H9 (cell line): Measurements from ENCODE around the gene GGCX. TPM values are rescaled to one million over a fixed set of nuclear protein-coding genes. Genes with fewer than 3 reads are reported as not detected.
"Not testable (repeated sequence)": the region's sequence is repeated elsewhere in the genome, so short reads cannot be mapped to it uniquely, and the experiment has no call there.

Experiments used
- DNase-seq: peaks from one replicate; pipeline ENCODE4 v3.0.0-alpha.2; 2017
- H2AFZ ChIP-seq: one replicate; pipeline ENCODE4 v1.6.1; 2013; ENCODE audit warnings: mild to moderate bottlenecking, low read length, control low read depth, moderate library complexity
- H2AK5ac ChIP-seq: 2 replicates; pipeline ENCODE4 v1.6.1; 2013; ENCODE audit warnings: low read length, control low read depth, mixed read lengths; ENCODE audit not compliant: insufficient read length
- H2BK120ac ChIP-seq: one replicate; pipeline ENCODE4 v1.6.1; 2013; ENCODE audit warnings: low read depth, mild to moderate bottlenecking, low read length, control low read depth, inconsistent platforms; ENCODE audit not compliant: poor library complexity, severe bottlenecking
- H2BK12ac ChIP-seq: 2 replicates; pipeline ENCODE4 v1.6.1; 2013; ENCODE audit warnings: low read length, control low read depth, mixed read lengths, low read depth; ENCODE audit not compliant: insufficient read length
- H2BK15ac ChIP-seq: 2 replicates; pipeline ENCODE4 v1.6.1; 2013; ENCODE audit warnings: low read depth, low read length, control low read depth
- H2BK20ac ChIP-seq: one replicate; pipeline ENCODE4 v1.6.1; 2013; ENCODE audit warnings: low read depth, mild to moderate bottlenecking, low read length, control low read depth, inconsistent platforms; ENCODE audit not compliant: poor library complexity, severe bottlenecking
- H2BK5ac ChIP-seq: 2 replicates; pipeline ENCODE4 v1.6.1; 2013; ENCODE audit warnings: low read length, control low read depth, mixed read lengths; ENCODE audit not compliant: insufficient read length
- H3K14ac ChIP-seq: 2 replicates; pipeline ENCODE4 v1.6.1; 2013; ENCODE audit warnings: low read length, control low read depth; ENCODE audit not compliant: insufficient read depth
- H3K18ac ChIP-seq: 2 replicates; pipeline ENCODE4 v1.6.1; 2013; ENCODE audit warnings: low read depth, mild to moderate bottlenecking, mixed read lengths, low read length, control low read depth; ENCODE audit not compliant: insufficient read length
- H3K23ac ChIP-seq: 2 replicates; pipeline ENCODE4 v1.6.1; 2013; ENCODE audit warnings: low read length, control low read depth, mixed read lengths, low read depth; ENCODE audit not compliant: insufficient read length
- H3K23me2 ChIP-seq: 2 replicates; pipeline ENCODE4 v1.6.1; 2013; ENCODE audit warnings: low read depth, mild to moderate bottlenecking, mixed read lengths, low read length, control low read depth; ENCODE audit not compliant: insufficient read length, poor library complexity, severe bottlenecking
- H3K27ac ChIP-seq: 2 replicates; pipeline ENCODE4 v1.5.1; 2013; ENCODE audit warnings: low read length, control low read depth, mixed read lengths, low read depth; ENCODE audit not compliant: insufficient read length
- H3K27me3 ChIP-seq: 2 replicates; pipeline ENCODE4 v1.6.1; 2013; ENCODE audit warnings: low read length, control low read depth, inconsistent platforms; ENCODE audit not compliant: insufficient read depth
- H3K4ac ChIP-seq: 2 replicates; pipeline ENCODE4 v1.6.1; 2013; ENCODE audit warnings: low read depth, mild to moderate bottlenecking, control low read depth, inconsistent platforms, low read length, moderate library complexity
- H3K4me1 ChIP-seq: 2 replicates; pipeline ENCODE4 v1.6.1; 2013; ENCODE audit warnings: low read length, control low read depth, inconsistent platforms; ENCODE audit not compliant: insufficient read depth
- H3K4me2 ChIP-seq: 2 replicates; pipeline ENCODE4 v1.6.1; 2013; ENCODE audit warnings: low read length, control low read depth, mixed read lengths; ENCODE audit not compliant: insufficient read length, insufficient read depth
- H3K56ac ChIP-seq: 2 replicates; pipeline ENCODE4 v1.6.1; 2013; ENCODE audit warnings: low read depth, mild to moderate bottlenecking, mixed read lengths, low read length, control low read depth; ENCODE audit not compliant: insufficient read length
- H3K79me1 ChIP-seq: 2 replicates; pipeline ENCODE4 v1.6.1; 2013; ENCODE audit warnings: low read depth, mild to moderate bottlenecking, moderate library complexity, low read length, control low read depth, inconsistent platforms; ENCODE audit not compliant: insufficient read depth, poor library complexity, severe bottlenecking
- H3K79me2 ChIP-seq: 2 replicates; pipeline ENCODE4 v1.6.1; 2013; ENCODE audit warnings: low read length, control low read depth, inconsistent platforms; ENCODE audit not compliant: insufficient read depth
- H3K9ac ChIP-seq: 2 replicates; pipeline ENCODE4 v1.6.1; 2013; ENCODE audit warnings: low read length, control low read depth, mixed read lengths; ENCODE audit not compliant: insufficient read length; ENCODE audit errors: extremely low read depth
- H3K9me3 ChIP-seq: one replicate; pipeline ENCODE4 v1.6.1; 2013; ENCODE audit warnings: low read depth, low read length, inconsistent platforms; ENCODE audit not compliant: control insufficient read depth
- H3T11ph ChIP-seq: one replicate; pipeline ENCODE4 v1.6.1; 2013; ENCODE audit warnings: mild to moderate bottlenecking, low read length, control low read depth, inconsistent platforms
- H4K20me1 ChIP-seq: one replicate; pipeline ENCODE4 v1.6.1; 2013; ENCODE audit not compliant: control insufficient read depth, insufficient read length, insufficient read depth
- H4K5ac ChIP-seq: 2 replicates; pipeline ENCODE4 v1.6.1; 2013; ENCODE audit warnings: low read depth, mild to moderate bottlenecking, mixed read lengths, low read length, control low read depth; ENCODE audit not compliant: insufficient read length
- H4K8ac ChIP-seq: replicated peaks from 2 replicates; pipeline ENCODE4 v1.6.1; 2013; ENCODE audit warnings: low read length, control low read depth, mixed read lengths, low read depth; ENCODE audit not compliant: insufficient read length
- H4K91ac ChIP-seq: 2 replicates; pipeline ENCODE4 v1.6.1; 2013; ENCODE audit warnings: low read depth, mild to moderate bottlenecking, moderate library complexity, mixed read lengths, low read length, control low read depth; ENCODE audit not compliant: insufficient read length
- H3K27ac Mint-ChIP-seq, 3 experiments: 2 replicates in 2 of 3; 3 replicates in 1 of 3; pipeline ENCODE4 v1.8.0; 2020 to 2021; ENCODE audit warnings: mixed read lengths in 3 of 3, mild to moderate bottlenecking in 1 of 3, moderate library complexity in 1 of 3
- H3K27me3 Mint-ChIP-seq: 2 replicates; pipeline ENCODE4 v1.8.0; 2021; ENCODE audit warnings: low read depth, mild to moderate bottlenecking, moderate library complexity, mixed read lengths
- H3K36me3 Mint-ChIP-seq, 3 experiments: 2 replicates in 2 of 3; 3 replicates in 1 of 3; pipeline ENCODE4 v1.8.0; 2020 to 2021; ENCODE audit warnings: low read depth in 3 of 3, mixed read lengths in 3 of 3; ENCODE audit not compliant: insufficient read depth in 1 of 3
- H3K4me1 Mint-ChIP-seq, 2 experiments: 2 replicates each; pipeline ENCODE4 v1.8.0; 2020; ENCODE audit warnings: mixed read lengths in 2 of 2
- H3K4me3 Mint-ChIP-seq, 2 experiments: 2 replicates in 1 of 2; 3 replicates in 1 of 2; pipeline ENCODE4 v1.8.0; 2020 to 2021; ENCODE audit warnings: mild to moderate bottlenecking in 2 of 2, mixed read lengths in 2 of 2, moderate library complexity in 1 of 2
- H3K9me3 Mint-ChIP-seq, 2 experiments: 2 replicates in 1 of 2; 3 replicates in 1 of 2; pipeline ENCODE4 v1.8.0; 2020; ENCODE audit warnings: mild to moderate bottlenecking in 2 of 2, mixed read lengths in 2 of 2, moderate library complexity in 1 of 2
- CTCF ChIP-seq: fragments of 200-600 bp; sonication (generic); conservative IDR thresholded peaks from 3 replicates; pipeline ENCODE4 v1.8.0; 2021; ENCODE audit warnings: antibody characterized with exemption, mild to moderate bottlenecking
- WGBS: extraction: QIAGEN DNeasy Blood & Tissue Kit; methylation state at CpG from one replicate; pipeline ENCODE4 v1.1.7; 2013; ENCODE audit warnings: missing lambda C conversion rate, low lambda C conversion rate, mixed read lengths; ENCODE audit not compliant: insufficient read length; ENCODE audit errors: extremely low coverage; 5-methylcytosine and 5-hydroxymethylcytosine counted together
- total RNA-seq: library from RNA; stranded (reverse); gene quantifications from 2 replicates; pipeline ENCODE4 v1.2.1, GENCODE V29; 2021

GGCX gene
- total RNA-seq, 1 experiment from 2014 or later: 32.9 TPM

GRCh38 chr2:85593023-85593422 lies 31.7 kb upstream of the GGCX start:
- Histone ChIP-seq H2BK15ac (no peak overlapping the region), H4K8ac (no peak overlapping the region), H3K18ac (no peak overlapping the region), H2BK5ac (no peak overlapping the region), H3K4me1 (no peaks in the 10 kb centered on the region), H3K56ac (no peak overlapping the region), H3K4ac (no peak overlapping the region), H4K5ac (no peak overlapping the region), H3K27me3 (no peaks in the 10 kb centered on the region), H2BK12ac (no peak overlapping the region), H4K91ac (no peak overlapping the region), H3K9ac (no peak overlapping the region), H3K23me2 (peaks cover 9% of the 10 kb centered on the region), H4K20me1 (no peaks in the 10 kb centered on the region), H2BK20ac (no peak overlapping the region), H2AFZ (no peak overlapping the region), H3T11ph (no peak overlapping the region), H3K79me1 (no peaks in the 10 kb centered on the region), H3K23ac (no peak overlapping the region), H2AK5ac (no peak overlapping the region), H3K79me2 (no peaks in the 10 kb centered on the region), H3K27ac (no peak overlapping the region), H2BK120ac (no peak overlapping the region), H3K14ac (no peak overlapping the region), H3K9me3 (no peaks in the 10 kb centered on the region), H3K4me2 (no peak overlapping the region)
- H3K4me3 Mint-ChIP-seq: 0 out of 5 replicates have a peak overlapping the region, but pooled peaks of 1 of the 2 experiments have one; percentile 26
- no peak for DNase-seq
- H3K27ac Mint-ChIP-seq: no peak overlapping the region
- WGBS: no CpG with 5 or more reads among the region's 3 CpGs
- no peak for TF ChIP-seq CTCF
- peaks cover 17 to 18% of the 10 kb centered on the region in 2 experiments for H3K4me1 Mint-ChIP-seq
- H3K27me3 Mint-ChIP-seq: peaks cover 26% of the 10 kb centered on the region
- H3K9me3 Mint-ChIP-seq: no peaks in the 10 kb centered on the region
- H3K36me3 Mint-ChIP-seq: peaks cover 0 to 15% (median 11%) of the 10 kb centered on the region in 3 experiments; a peak in 5 of 7 replicates

- not testable (repeated sequence) for H4K8ac ChIP-seq, H3K9me3 ChIP-seq, H3K79me1 ChIP-seq, H3K4me1 ChIP-seq, H3K14ac ChIP-seq, H3K9me3 Mint-ChIP-seq, H2BK12ac ChIP-seq, H3K4me2 ChIP-seq, H3K36me3 Mint-ChIP-seq, DNase-seq, H2BK5ac ChIP-seq, H3K9ac ChIP-seq, H2AFZ ChIP-seq, H3T11ph ChIP-seq, H2AK5ac ChIP-seq, H3K4me3 Mint-ChIP-seq, H3K27me3 ChIP-seq, H3K23ac ChIP-seq, H2BK15ac ChIP-seq, H2BK120ac ChIP-seq, H3K56ac ChIP-seq, H3K23me2 ChIP-seq, H3K27ac Mint-ChIP-seq, H3K18ac ChIP-seq, H3K27ac ChIP-seq, H4K91ac ChIP-seq, H4K5ac ChIP-seq, H2BK20ac ChIP-seq, H3K79me2 ChIP-seq, H3K4ac ChIP-seq, H4K20me1 ChIP-seq
- no CpG with 5 or more reads among the region's 9 CpGs for WGBS
- H3K4me1 Mint-ChIP-seq: peaks cover 17 to 18% of the 10 kb centered on the region in 2 experiments
- peaks cover 26% of the 10 kb centered on the region for H3K27me3 Mint-ChIP-seq
Measured at GRCh38 chr2:85592299-85592698, 31.0 kb upstream of the GGCX start.
